ENCODE data around the gene KIF1B. TPM values are rescaled to one million over a fixed set of nuclear protein-coding genes. Genes with fewer than 3 reads are reported as not detected.

The KIF1B gene
- total RNA-seq, 1 experiment from 2014 or later = 18.7 TPM

- DNase-seq (ENCODE audit: low read depth, low spot score) = no peak
- in situ Hi-C loops (cut with HindIII; ENCODE audit: low pct_unique_long_range_greater_than_20kb, low sequenced_read_pairs) = no loop called here
Measured at GRCh38 chr1:10291705-10292104, 81.3 kb downstream of the KIF1B start.

- in situ Hi-C loops (cut with HindIII; ENCODE audit: low pct_unique_long_range_greater_than_20kb, low sequenced_read_pairs) = no loop called here
- no peak for DNase-seq (ENCODE audit: low read depth, low spot score)
Measured at GRCh38 chr1:10292188-10292587, 81.8 kb downstream of the KIF1B start.

GRCh38 chr1:10295481-10296085 lies 85.2 kb downstream of the KIF1B start:
- DNase-seq (ENCODE audit: low read depth, low spot score) = peak; percentile 94
- in situ Hi-C loops (cut with HindIII; ENCODE audit: low pct_unique_long_range_greater_than_20kb, low sequenced_read_pairs) = no loop called here

GRCh38 chr1:10299151-10299550 lies 88.8 kb downstream of the KIF1B start:
- in situ Hi-C loops (cut with HindIII; ENCODE audit: low pct_unique_long_range_greater_than_20kb, low sequenced_read_pairs) = no loop called here
- DNase-seq (ENCODE audit: low read depth, low spot score) = no peak

GRCh38 chr1:10302416-10302815 lies 92.0 kb downstream of the KIF1B start:
- in situ Hi-C loops (cut with HindIII; ENCODE audit: low pct_unique_long_range_greater_than_20kb, low sequenced_read_pairs) = no loop called here
- no peak for DNase-seq (ENCODE audit: low read depth, low spot score)

- in situ Hi-C loops (cut with HindIII; ENCODE audit: low pct_unique_long_range_greater_than_20kb, low sequenced_read_pairs) = no loop called here
- DNase-seq (ENCODE audit: low read depth, low spot score) = no peak
Measured at GRCh38 chr1:10304295-10304694, 93.9 kb downstream of the KIF1B start.

GRCh38 chr1:10306435-10306834 lies 96.1 kb downstream of the KIF1B start:
- no peak for DNase-seq (ENCODE audit: low read depth, low spot score)
- in situ Hi-C loops (cut with HindIII; ENCODE audit: low pct_unique_long_range_greater_than_20kb, low sequenced_read_pairs) = no loop called here

GRCh38 chr1:10308001-10308400 lies 97.6 kb downstream of the KIF1B start:
- DNase-seq (ENCODE audit: low read depth, low spot score) = no peak
- in situ Hi-C loops (cut with HindIII; ENCODE audit: low pct_unique_long_range_greater_than_20kb, low sequenced_read_pairs) = no loop called here

- in situ Hi-C loops (cut with HindIII; ENCODE audit: low pct_unique_long_range_greater_than_20kb, low sequenced_read_pairs) = no loop called here
- DNase-seq (ENCODE audit: low read depth, low spot score) = no peak
Measured at GRCh38 chr1:10309243-10310011, 99.1 kb downstream of the KIF1B start.

- DNase-seq (ENCODE audit: low read depth, low spot score) = no peak
- in situ Hi-C loops (cut with HindIII; ENCODE audit: low pct_unique_long_range_greater_than_20kb, low sequenced_read_pairs) = no loop called here
Measured at GRCh38 chr1:10316752-10317151, 106.4 kb downstream of the KIF1B start.

GRCh38 chr1:10319750-10320149 lies 109.4 kb downstream of the KIF1B start:
- in situ Hi-C loops (cut with HindIII; ENCODE audit: low pct_unique_long_range_greater_than_20kb, low sequenced_read_pairs) = no loop called here
- DNase-seq (ENCODE audit: low read depth, low spot score) = no peak

- in situ Hi-C loops (cut with HindIII; ENCODE audit: low pct_unique_long_range_greater_than_20kb, low sequenced_read_pairs) = no loop called here
- no peak for DNase-seq (ENCODE audit: low read depth, low spot score)
Measured at GRCh38 chr1:10320336-10320735, 110.0 kb downstream of the KIF1B start.

- in situ Hi-C loops (cut with HindIII; ENCODE audit: low pct_unique_long_range_greater_than_20kb, low sequenced_read_pairs) = no loop called here
- DNase-seq (ENCODE audit: low read depth, low spot score) = no peak
Measured at GRCh38 chr1:10322821-10323220, 112.5 kb downstream of the KIF1B start.

GRCh38 chr1:10324627-10325026 lies 114.3 kb downstream of the KIF1B start:
- in situ Hi-C loops (cut with HindIII; ENCODE audit: low pct_unique_long_range_greater_than_20kb, low sequenced_read_pairs) = no loop called here
- DNase-seq (ENCODE audit: low read depth, low spot score) = no peak

GRCh38 chr1:10325521-10325920 lies 115.2 kb downstream of the KIF1B start:
- no peak for DNase-seq (ENCODE audit: low read depth, low spot score)
- in situ Hi-C loops (cut with HindIII; ENCODE audit: low pct_unique_long_range_greater_than_20kb, low sequenced_read_pairs) = no loop called here

- DNase-seq (ENCODE audit: low read depth, low spot score) = no peak
- in situ Hi-C loops (cut with HindIII; ENCODE audit: low pct_unique_long_range_greater_than_20kb, low sequenced_read_pairs) = no loop called here
Measured at GRCh38 chr1:10326251-10326650, 115.9 kb downstream of the KIF1B start.

- in situ Hi-C loops (cut with HindIII; ENCODE audit: low pct_unique_long_range_greater_than_20kb, low sequenced_read_pairs) = no loop called here
- DNase-seq (ENCODE audit: low read depth, low spot score) = no peak
Measured at GRCh38 chr1:10328180-10328963, 118.0 kb downstream of the KIF1B start.

- DNase-seq (ENCODE audit: low read depth, low spot score) = no peak
- in situ Hi-C loops (cut with HindIII; ENCODE audit: low pct_unique_long_range_greater_than_20kb, low sequenced_read_pairs) = no loop called here
Measured at GRCh38 chr1:10337436-10337835, 127.1 kb downstream of the KIF1B start.

- in situ Hi-C loops (cut with HindIII; ENCODE audit: low pct_unique_long_range_greater_than_20kb, low sequenced_read_pairs) = no loop called here
- peak; percentile 68 for DNase-seq (ENCODE audit: low read depth, low spot score)
Measured at GRCh38 chr1:10338047-10338446, 127.7 kb downstream of the KIF1B start.
